ENCODE results near the gene NPIPB6.

GRCh38 chr16:28295276-28295675, 68.0 kb downstream of the NPIPB6 start:
- TF ChIP-seq CTCF (IDR thresholded peaks at IDR 0.05; ENCODE audit: low read depth, low read length, missing input control) (no peak), JUND (IDR thresholded peaks at IDR 0.05) (no peak), RAD21 (IDR thresholded peaks at IDR 0.05) (no peak), SP1 (IDR thresholded peaks at IDR 0.05) (no peak), REST (IDR thresholded peaks at IDR 0.05) (no peak), EGR1 (IDR thresholded peaks at IDR 0.05; ENCODE audit: low read depth in 2 of 2) (no peak), YY1 (IDR thresholded peaks at IDR 0.05) (no peak)
- TF ChIP-seq, protein P1, sequence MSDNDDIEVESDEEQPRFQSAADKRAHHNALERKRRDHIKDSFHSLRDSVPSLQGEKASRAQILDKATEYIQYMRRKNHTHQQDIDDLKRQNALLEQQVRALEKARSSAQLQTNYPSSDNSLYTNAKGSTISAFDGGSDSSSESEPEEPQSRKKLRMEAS (IDR thresholded peaks at IDR 0.05) = no peak

All from liver (tissue), 3 donors.